Measurements from ENCODE around the gene TTN. TPM values are rescaled to one million over a fixed set of nuclear protein-coding genes. Genes with fewer than 3 reads are reported as not detected.
"Not testable (repeated sequence)": the region's sequence is repeated elsewhere in the genome, so short reads cannot be mapped to it uniquely, and the experiment has no call there.

The TTN gene
- total RNA-seq, 1 donor from 2014 or later = under 0.01 TPM

- TF ChIP-seq CTCF (IDR thresholded peaks at IDR 0.05; ENCODE audit: insufficient read depth, low read length, poor library complexity, severe bottlenecking) = no peak
- no peak overlapping the region for H3K4me3 ChIP-seq (ENCODE audit: low read depth, low read length)
- no peaks in the 10 kb centered on the region for H3K36me3 ChIP-seq (ENCODE audit: control insufficient read depth, insufficient read depth, low read length)
- H3K27me3 ChIP-seq (ENCODE audit: control insufficient read depth, insufficient read depth, low read length) = no peaks in the 10 kb centered on the region
- no peak for DNase-seq (ENCODE audit: low read depth)
These were observed 277.1 kb downstream of the TTN start for GRCh38 chr2:178530131-178530530.

- no peaks in the 10 kb centered on the region for H3K27me3 ChIP-seq (ENCODE audit: control insufficient read depth, insufficient read depth, low read length)
- TF ChIP-seq CTCF (IDR thresholded peaks at IDR 0.05; ENCODE audit: insufficient read depth, low read length, poor library complexity, severe bottlenecking) = no peak
- no peak for DNase-seq (ENCODE audit: low read depth)
- H3K36me3 ChIP-seq (ENCODE audit: control insufficient read depth, insufficient read depth, low read length) = no peaks in the 10 kb centered on the region
- H3K4me3 ChIP-seq (ENCODE audit: low read depth, low read length) = no peak overlapping the region
These were observed 278.0 kb downstream of the TTN start for GRCh38 chr2:178529194-178529593.

GRCh38 chr2:178528647-178529046, 278.6 kb downstream of the TTN start:
- no peak for DNase-seq (ENCODE audit: low read depth)
- Histone ChIP-seq H3K4me3 (ENCODE audit: low read depth, low read length) (no peak overlapping the region), H3K27me3 (ENCODE audit: control insufficient read depth, insufficient read depth, low read length) (no peaks in the 10 kb centered on the region), H3K36me3 (ENCODE audit: control insufficient read depth, insufficient read depth, low read length) (no peaks in the 10 kb centered on the region)
- no peak for TF ChIP-seq CTCF (IDR thresholded peaks at IDR 0.05; ENCODE audit: insufficient read depth, low read length, poor library complexity, severe bottlenecking)

GRCh38 chr2:178527592-178527991, 279.6 kb downstream of the TTN start:
- no peak for TF ChIP-seq CTCF (IDR thresholded peaks at IDR 0.05; ENCODE audit: insufficient read depth, low read length, poor library complexity, severe bottlenecking)
- no peaks in the 10 kb centered on the region for H3K27me3 ChIP-seq (ENCODE audit: control insufficient read depth, insufficient read depth, low read length)
- no peak overlapping the region for H3K4me3 ChIP-seq (ENCODE audit: low read depth, low read length)
- H3K36me3 ChIP-seq (ENCODE audit: control insufficient read depth, insufficient read depth, low read length) = no peaks in the 10 kb centered on the region
- DNase-seq (ENCODE audit: low read depth) = no peak

- no peak overlapping the region for H3K4me3 ChIP-seq (ENCODE audit: low read depth, low read length)
- no peak for TF ChIP-seq CTCF (IDR thresholded peaks at IDR 0.05; ENCODE audit: insufficient read depth, low read length, poor library complexity, severe bottlenecking)
- no peaks in the 10 kb centered on the region for H3K36me3 ChIP-seq (ENCODE audit: control insufficient read depth, insufficient read depth, low read length)
- DNase-seq (ENCODE audit: low read depth) = no peak
- no peaks in the 10 kb centered on the region for H3K27me3 ChIP-seq (ENCODE audit: control insufficient read depth, insufficient read depth, low read length)
These were observed 281.0 kb downstream of the TTN start for GRCh38 chr2:178526256-178526655.

GRCh38 chr2:178525460-178525859, 281.8 kb downstream of the TTN start:
- not testable (repeated sequence) for DNase-seq (ENCODE audit: low read depth); H3K4me3 ChIP-seq (ENCODE audit: low read depth, low read length); H3K36me3 ChIP-seq (ENCODE audit: control insufficient read depth, insufficient read depth, low read length); H3K27me3 ChIP-seq (ENCODE audit: control insufficient read depth, insufficient read depth, low read length)

GRCh38 chr2:178525010-178525409, 282.2 kb downstream of the TTN start:
- DNase-seq (ENCODE audit: low read depth); H3K36me3 ChIP-seq (ENCODE audit: control insufficient read depth, insufficient read depth, low read length); H3K27me3 ChIP-seq (ENCODE audit: control insufficient read depth, insufficient read depth, low read length); H3K4me3 ChIP-seq (ENCODE audit: low read depth, low read length): not testable (repeated sequence)

Measured in kidney epithelial cell (primary cell).